GM10847 (cell line): ENCODE results near the gene SUPV3L1.

Source experiments
- POLR2A ChIP-seq: IDR thresholded peaks from 2 replicates; pipeline ENCODE4 v1.6.1; 2011; ENCODE audit not compliant: insufficient read length; ENCODE audit errors: extremely low read depth

SUPV3L1 gene

GRCh38 chr10:69239816-69240434 is 59.9 kb downstream of the SUPV3L1 start:
- TF ChIP-seq POLR2A: no peak

- TF ChIP-seq POLR2A: no peak
Measured at GRCh38 chr10:69240455-69240854, 60.4 kb downstream of the SUPV3L1 start.

DNA sequence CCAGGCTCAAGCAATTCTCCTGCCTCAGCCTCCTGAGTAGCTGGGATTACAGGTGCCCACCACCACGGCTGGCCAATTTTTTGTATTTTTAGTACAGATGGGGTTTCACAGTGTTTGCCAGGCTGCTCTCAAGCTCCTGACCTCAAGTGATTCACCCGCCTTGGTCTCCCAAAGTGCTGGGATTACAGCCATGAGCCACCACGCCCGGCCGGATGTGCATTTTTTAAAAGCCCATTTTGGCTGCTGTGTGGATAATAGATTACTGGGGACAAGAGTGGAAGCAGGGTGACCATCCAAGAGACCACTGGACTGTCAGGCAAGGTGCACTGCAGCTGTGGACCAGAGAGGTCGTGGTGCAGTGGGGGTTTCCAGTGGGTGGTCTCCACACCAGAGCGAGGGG is 61.5 kb downstream of the SUPV3L1 start:
- TF ChIP-seq POLR2A: no peak

DNA sequence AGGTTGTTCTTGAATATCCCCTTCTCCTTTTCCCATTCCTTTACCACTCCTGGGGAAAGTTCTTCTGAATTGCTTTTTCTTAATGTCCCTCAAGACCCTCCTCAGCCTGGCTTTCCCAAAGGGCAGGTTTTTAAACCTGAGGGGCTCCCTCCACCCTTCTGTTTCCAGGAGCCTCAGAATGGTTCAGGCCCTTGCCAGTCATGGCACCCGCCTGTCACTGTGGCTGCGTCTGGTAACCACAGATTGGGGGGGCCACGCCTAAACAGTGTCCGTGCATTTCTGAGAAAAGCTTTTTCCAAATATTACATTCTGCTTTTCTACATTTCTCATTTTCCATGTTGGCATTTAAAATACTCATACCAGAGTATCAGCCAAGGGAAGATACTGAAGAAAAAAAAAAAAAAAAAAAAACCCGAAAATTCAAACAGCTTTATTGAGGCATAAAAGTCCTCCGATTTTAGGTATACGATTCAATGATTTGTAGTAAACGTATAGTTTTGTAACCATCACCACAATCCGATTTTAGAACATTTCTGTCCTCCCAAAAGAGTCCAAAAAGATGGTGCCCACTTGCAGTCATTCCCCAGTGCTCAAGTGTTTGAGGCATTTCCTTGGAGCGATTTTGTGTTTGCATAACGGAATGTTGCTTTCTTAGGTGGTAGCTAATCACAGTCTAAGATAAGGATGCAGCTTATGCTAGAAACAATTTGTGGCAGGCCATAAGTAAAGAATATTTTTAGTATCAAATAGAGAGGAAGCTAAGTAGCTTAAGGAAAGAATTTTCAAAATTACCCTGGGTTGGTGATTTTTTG is 62.2 kb downstream of the SUPV3L1 start:
- no peak for TF ChIP-seq POLR2A

- no peak for TF ChIP-seq POLR2A
Measured at GRCh38 chr10:69242852-69243212, 62.8 kb downstream of the SUPV3L1 start.

GRCh38 chr10:69243817-69244216 is 63.8 kb downstream of the SUPV3L1 start:
- TF ChIP-seq POLR2A: no peak

GRCh38 chr10:69246036-69246435 is 66.0 kb downstream of the SUPV3L1 start:
- TF ChIP-seq POLR2A: no peak

GRCh38 chr10:69246581-69247312 is 66.7 kb downstream of the SUPV3L1 start:
- no peak for TF ChIP-seq POLR2A

DNA sequence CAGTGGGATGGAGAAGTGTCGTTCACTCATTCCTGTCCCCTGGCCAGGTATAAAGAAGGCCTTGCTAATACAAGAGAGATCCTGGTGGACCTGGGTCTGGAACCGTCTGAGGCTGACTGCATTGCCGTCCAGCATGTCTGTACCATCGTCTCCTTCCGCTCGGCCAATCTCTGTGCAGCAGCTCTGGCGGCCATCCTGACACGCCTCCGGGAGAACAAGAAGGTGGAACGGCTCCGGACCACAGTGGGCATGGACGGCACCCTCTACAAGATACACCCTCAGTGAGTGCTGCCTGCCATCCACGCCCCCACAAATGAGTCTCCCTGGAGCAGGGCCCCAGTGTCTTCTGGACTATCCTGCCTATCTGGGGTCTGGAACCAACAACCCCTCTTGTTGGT is 67.3 kb downstream of the SUPV3L1 start:
- TF ChIP-seq POLR2A: no peak

GRCh38 chr10:69248117-69248730 is 68.2 kb downstream of the SUPV3L1 start:
- TF ChIP-seq POLR2A: no peak

- TF ChIP-seq POLR2A: no peak
Measured at GRCh38 chr10:69250041-69250440, 70.0 kb downstream of the SUPV3L1 start.

- TF ChIP-seq POLR2A: no peak
Measured at GRCh38 chr10:69253171-69253570, 73.1 kb downstream of the SUPV3L1 start.

DNA sequence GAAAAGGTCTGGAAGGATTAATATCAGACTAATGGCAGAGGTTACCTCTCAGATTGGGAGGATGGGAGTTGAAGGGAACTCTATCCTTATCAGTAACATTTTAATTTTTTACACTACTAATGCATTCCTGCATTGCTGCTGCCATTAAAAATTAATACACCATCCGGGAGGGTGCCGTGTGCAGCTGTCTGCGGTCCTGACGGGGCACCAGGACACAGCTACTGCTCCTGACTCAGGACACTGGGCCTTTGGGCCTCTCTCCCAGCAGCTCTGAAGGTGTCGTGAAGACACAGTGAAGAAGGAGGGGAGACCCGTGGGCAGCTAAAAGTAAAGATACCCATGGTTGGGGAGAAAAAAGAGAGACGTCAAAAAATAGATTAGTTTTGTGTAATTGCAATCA is 74.8 kb downstream of the SUPV3L1 start:
- TF ChIP-seq POLR2A: no peak
